Uterus (tissue), 2 donors: ENCODE data around the gene TNRC6C.

ENCODE experiments used
- CTCF ChIP-seq, 4 experiments: fragments of 200-600 bp in 2 of 4; fragments of 450-650 bp in 2 of 4; sonication (generic) in 2 of 4; IDR thresholded peaks; one replicate each; pipeline ENCODE4 v1.5.1; 2016 to 2019; ENCODE audit warnings: antibody characterized with exemption in 4 of 4, mild to moderate bottlenecking in 2 of 4, moderate library complexity in 1 of 4
- POLR2A ChIP-seq, 2 donors: fragments of 450-650 bp; IDR thresholded peaks; one replicate each; pipeline ENCODE4 v1.6.1; 2016; ENCODE audit warnings: antibody characterized with exemption in 2 of 2, mild to moderate bottlenecking in 1 of 2, moderate library complexity in 1 of 2

- no peak for TF ChIP-seq CTCF (IDR thresholded peaks at IDR 0.05)
- no peak for TF ChIP-seq POLR2A (IDR thresholded peaks at IDR 0.05)
Measured at GRCh38 chr17:78133179-78133951, 174.9 kb downstream of the TNRC6C start.
